Measurements from ENCODE around the gene GRIK4.

- TF ChIP-seq EZH2phosphoT487 (IDR thresholded peaks at IDR 0.05; ENCODE audit: insufficient read depth, low read depth) (no peak), EZH2 (IDR thresholded peaks at IDR 0.05; ENCODE audit: insufficient read depth, poor library complexity, severe bottlenecking) (no peak)
These were observed 407.5 kb downstream of the GRIK4 start for GRCh38 chr11:120919045-120919444.
